Measurements from ENCODE around the gene DNAAF1.

Gene DNAAF1
- total RNA-seq, result 0 reads per million in 3 donors

DNA sequence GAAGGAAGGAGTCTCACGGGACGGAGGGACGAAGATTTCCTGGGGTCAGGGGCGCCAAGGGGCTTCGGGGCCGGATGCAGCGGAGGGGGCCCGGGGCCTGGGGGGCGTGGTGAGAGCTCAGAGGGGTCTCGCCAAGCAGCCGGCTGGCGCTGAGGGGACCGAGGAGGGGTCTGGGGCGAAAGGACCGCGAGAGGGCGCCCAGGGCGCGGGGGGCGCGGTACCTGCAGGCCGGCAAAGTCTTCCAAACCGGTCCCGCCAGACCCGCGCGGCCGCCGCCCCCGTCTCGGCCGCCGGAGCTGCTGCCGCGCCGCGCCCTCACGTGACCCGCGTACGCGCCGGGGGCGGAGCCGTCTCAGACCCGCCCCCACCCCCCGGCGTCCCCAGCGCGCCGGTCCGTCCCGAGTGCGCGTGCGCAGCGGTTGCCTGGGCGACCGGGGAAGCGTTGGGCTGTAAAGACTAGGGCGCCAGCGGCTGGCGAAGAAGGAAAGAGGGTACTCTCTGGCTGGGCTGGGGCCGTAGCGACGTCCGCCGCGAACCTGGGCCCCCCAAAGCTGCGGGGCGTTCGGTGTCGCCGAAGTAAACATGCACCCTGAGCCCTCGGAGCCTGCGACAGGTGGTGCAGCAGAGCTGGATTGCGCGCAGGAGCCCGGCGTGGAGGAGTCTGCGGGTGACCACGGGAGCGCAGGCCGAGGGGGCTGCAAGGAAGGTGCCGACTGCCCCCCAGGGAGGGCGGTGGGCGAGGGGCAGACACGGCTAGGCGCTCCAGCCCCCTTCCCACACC, at the start of gene DNAAF1, which contains the start of gene HSDL1:
Gene DNAAF1, plus strand, starts transcription at position 450 of the 781 bp plus-strand sequence. Its CDS starts 133 bp downstream, at position 583.
Gene HSDL1, minus strand, starts transcription at position 319 of the 781 bp plus-strand sequence. CDS start 13,856 bp downstream, outside the sequence.
- peak within 1 kb of the TSS; percentile 95 for H3K4me3 ChIP-seq (ENCODE audit: insufficient read depth, low read depth, low read length, poor library complexity, severe bottlenecking)
- DNase-seq, result peak; percentile 89 to 94 (median 93)
- H3K4me1 ChIP-seq (ENCODE audit: control insufficient read depth, insufficient read depth, low read length, poor library complexity, severe bottlenecking), result peaks cover 8% of the 10 kb centered on the region
- H3K36me3 ChIP-seq (ENCODE audit: control insufficient read depth, insufficient read depth, low read length), result no peaks in the 10 kb centered on the region
- H3K9me3 ChIP-seq (ENCODE audit: control insufficient read depth, low read length), result no peaks in the 10 kb centered on the region
- peaks cover 5% of the 10 kb centered on the region for H3K27me3 ChIP-seq (replicated peaks; ENCODE audit: control insufficient read depth, insufficient read depth, low read length, poor library complexity, severe bottlenecking)
- H3K27ac ChIP-seq (ENCODE audit: insufficient read depth, low read length, poor library complexity, severe bottlenecking), result peak within 1 kb of the TSS; percentile 74

- no peaks in the 10 kb centered on the region for H3K4me1 ChIP-seq (ENCODE audit: control insufficient read depth, insufficient read depth, low read length, poor library complexity, severe bottlenecking)
- H3K27ac ChIP-seq (ENCODE audit: insufficient read depth, low read length, poor library complexity, severe bottlenecking), result no peak overlapping the region
- peaks cover 77% of the 10 kb centered on the region for H3K36me3 ChIP-seq (ENCODE audit: control insufficient read depth, insufficient read depth, low read length)
- no peaks in the 10 kb centered on the region for H3K27me3 ChIP-seq (replicated peaks; ENCODE audit: control insufficient read depth, insufficient read depth, low read length, poor library complexity, severe bottlenecking)
- DNase-seq, result no peak
- H3K4me3 ChIP-seq (ENCODE audit: insufficient read depth, low read depth, low read length, poor library complexity, severe bottlenecking), result no peak overlapping the region
- H3K9me3 ChIP-seq (ENCODE audit: control insufficient read depth, low read length), result no peaks in the 10 kb centered on the region
Observed at GRCh38 chr16:84095466-84095865, 49.6 kb upstream of the DNAAF1 start.

GRCh38 chr16:84096447-84097005, 48.6 kb upstream of the DNAAF1 start:
- no peak for DNase-seq
- peaks cover 71% of the 10 kb centered on the region for H3K36me3 ChIP-seq (ENCODE audit: control insufficient read depth, insufficient read depth, low read length)
- no peak overlapping the region for H3K27ac ChIP-seq (ENCODE audit: insufficient read depth, low read length, poor library complexity, severe bottlenecking)
- no peaks in the 10 kb centered on the region for H3K27me3 ChIP-seq (replicated peaks; ENCODE audit: control insufficient read depth, insufficient read depth, low read length, poor library complexity, severe bottlenecking)
- H3K4me3 ChIP-seq (ENCODE audit: insufficient read depth, low read depth, low read length, poor library complexity, severe bottlenecking), result no peak overlapping the region
- H3K4me1 ChIP-seq (ENCODE audit: control insufficient read depth, insufficient read depth, low read length, poor library complexity, severe bottlenecking), result no peaks in the 10 kb centered on the region
- no peaks in the 10 kb centered on the region for H3K9me3 ChIP-seq (ENCODE audit: control insufficient read depth, low read length)

DNA sequence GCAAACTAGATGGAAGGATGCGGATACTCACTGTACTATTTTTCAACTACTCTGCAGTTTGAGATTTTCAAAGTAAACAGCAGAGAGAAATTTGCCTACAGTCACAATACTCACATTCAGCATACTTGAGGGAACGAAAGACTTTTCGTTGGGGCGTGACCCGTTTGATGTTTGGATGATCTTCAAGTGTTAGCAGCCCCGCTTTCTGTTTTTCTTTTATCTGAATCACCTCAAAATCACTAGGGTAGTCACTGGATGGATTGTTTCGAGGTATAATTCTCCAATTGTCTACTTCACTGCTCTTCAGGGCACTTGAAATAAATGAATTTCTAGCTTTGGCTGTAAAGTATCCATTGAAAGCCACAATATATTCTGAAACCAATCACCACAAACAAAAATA, 46.2 kb upstream of the DNAAF1 start:
- no peaks in the 10 kb centered on the region for H3K4me1 ChIP-seq (ENCODE audit: control insufficient read depth, insufficient read depth, low read length, poor library complexity, severe bottlenecking)
- H3K27me3 ChIP-seq (replicated peaks; ENCODE audit: control insufficient read depth, insufficient read depth, low read length, poor library complexity, severe bottlenecking), result no peaks in the 10 kb centered on the region
- H3K27ac ChIP-seq (ENCODE audit: insufficient read depth, low read length, poor library complexity, severe bottlenecking), result no peak overlapping the region
- H3K4me3 ChIP-seq (ENCODE audit: insufficient read depth, low read depth, low read length, poor library complexity, severe bottlenecking), result no peak overlapping the region
- H3K36me3 ChIP-seq (ENCODE audit: control insufficient read depth, insufficient read depth, low read length), result peaks cover 49% of the 10 kb centered on the region
- DNase-seq, result no peak
- no peaks in the 10 kb centered on the region for H3K9me3 ChIP-seq (ENCODE audit: control insufficient read depth, low read length)

DNA sequence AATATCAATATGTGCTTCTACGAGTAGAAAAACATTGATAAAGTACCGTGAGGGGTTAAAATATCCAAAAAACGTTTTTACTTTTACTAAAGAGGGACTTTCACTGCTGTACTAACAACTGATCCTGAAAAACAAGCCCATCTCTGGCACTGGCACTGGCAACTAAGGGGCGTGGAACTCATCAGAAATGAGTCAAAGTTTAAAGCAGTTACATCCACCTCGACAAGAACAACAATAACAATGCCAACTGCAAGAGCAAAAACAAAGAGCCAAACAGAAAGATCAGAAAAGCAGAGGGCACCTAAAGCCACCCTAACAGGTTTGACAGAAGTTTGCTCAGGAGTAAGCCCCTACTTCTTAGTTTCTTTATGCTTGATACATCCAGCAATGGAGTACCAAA, 41.4 kb upstream of the DNAAF1 start:
- Histone ChIP-seq H3K27me3 (replicated peaks; ENCODE audit: control insufficient read depth, insufficient read depth, low read length, poor library complexity, severe bottlenecking) (no peaks in the 10 kb centered on the region), H3K27ac (ENCODE audit: insufficient read depth, low read length, poor library complexity, severe bottlenecking) (no peak overlapping the region), H3K36me3 (ENCODE audit: control insufficient read depth, insufficient read depth, low read length) (peaks cover 16% of the 10 kb centered on the region), H3K4me3 (ENCODE audit: insufficient read depth, low read depth, low read length, poor library complexity, severe bottlenecking) (no peak overlapping the region), H3K4me1 (ENCODE audit: control insufficient read depth, insufficient read depth, low read length, poor library complexity, severe bottlenecking) (no peaks in the 10 kb centered on the region), H3K9me3 (ENCODE audit: control insufficient read depth, low read length) (no peaks in the 10 kb centered on the region)
- DNase-seq, result no peak

GRCh38 chr16:84104231-84104630, 40.9 kb upstream of the DNAAF1 start:
- DNase-seq, result no peak
- no peaks in the 10 kb centered on the region for H3K9me3 ChIP-seq (ENCODE audit: control insufficient read depth, low read length)

GRCh38 chr16:84105301-84105815, 39.8 kb upstream of the DNAAF1 start:
- Histone ChIP-seq H3K36me3 (ENCODE audit: control insufficient read depth, insufficient read depth, low read length) (peaks cover 8% of the 10 kb centered on the region), H3K4me1 (ENCODE audit: control insufficient read depth, insufficient read depth, low read length, poor library complexity, severe bottlenecking) (no peaks in the 10 kb centered on the region), H3K4me3 (ENCODE audit: insufficient read depth, low read depth, low read length, poor library complexity, severe bottlenecking) (no peak overlapping the region)

More at GRCh38 chr16:84104231-84104630, 40.9 kb upstream of the DNAAF1 start:
- no peak overlapping the region for H3K4me3 ChIP-seq (ENCODE audit: insufficient read depth, low read depth, low read length, poor library complexity, severe bottlenecking)
- H3K27me3 ChIP-seq (replicated peaks; ENCODE audit: control insufficient read depth, insufficient read depth, low read length, poor library complexity, severe bottlenecking), result no peaks in the 10 kb centered on the region
- H3K4me1 ChIP-seq (ENCODE audit: control insufficient read depth, insufficient read depth, low read length, poor library complexity, severe bottlenecking), result no peaks in the 10 kb centered on the region
- H3K36me3 ChIP-seq (ENCODE audit: control insufficient read depth, insufficient read depth, low read length), result peaks cover 11% of the 10 kb centered on the region
- no peak overlapping the region for H3K27ac ChIP-seq (ENCODE audit: insufficient read depth, low read length, poor library complexity, severe bottlenecking)

DNA sequence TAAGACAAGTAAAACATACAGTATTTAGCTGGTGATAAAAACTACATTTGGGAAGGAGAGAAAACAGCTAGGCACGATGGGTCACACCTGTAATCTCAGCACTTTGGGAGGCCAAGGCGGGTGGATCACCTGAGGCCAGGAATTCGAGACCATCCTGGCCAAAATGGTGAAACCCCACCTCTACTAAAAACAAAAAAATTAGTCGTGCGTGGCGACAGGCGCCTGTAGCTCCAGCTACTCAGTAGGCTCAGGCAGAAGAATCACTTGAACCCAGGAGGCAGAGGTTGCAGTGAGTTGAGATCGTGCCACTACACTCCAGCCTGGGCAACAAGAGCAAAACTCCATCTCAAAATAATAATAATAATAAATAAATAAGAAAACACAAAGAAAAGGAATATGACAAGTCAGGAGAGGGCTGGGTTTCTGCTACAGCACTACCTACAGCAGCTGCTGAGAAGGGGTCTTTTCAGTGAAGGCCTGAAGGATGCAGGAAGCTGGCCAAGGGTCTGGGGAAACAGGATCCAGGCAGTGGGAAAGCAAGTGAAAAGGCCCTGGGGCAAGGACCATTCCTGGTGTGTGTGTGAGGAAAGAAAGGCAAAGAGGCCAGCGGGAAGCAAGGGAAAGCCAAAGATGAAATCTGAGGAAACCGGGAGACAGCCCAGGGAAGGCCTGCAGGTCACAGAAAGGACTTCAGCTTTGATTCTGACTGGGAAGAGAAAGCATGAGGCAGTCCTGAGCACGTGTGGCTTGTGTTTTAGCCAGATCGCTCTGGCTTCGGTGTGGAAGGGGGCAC, 39.0 kb upstream of the DNAAF1 start:
- no peak overlapping the region for H3K27ac ChIP-seq (ENCODE audit: insufficient read depth, low read length, poor library complexity, severe bottlenecking)

More at GRCh38 chr16:84105301-84105815, 39.8 kb upstream of the DNAAF1 start:
- Histone ChIP-seq H3K27ac (ENCODE audit: insufficient read depth, low read length, poor library complexity, severe bottlenecking) (no peak overlapping the region), H3K9me3 (ENCODE audit: control insufficient read depth, low read length) (no peaks in the 10 kb centered on the region), H3K27me3 (replicated peaks; ENCODE audit: control insufficient read depth, insufficient read depth, low read length, poor library complexity, severe bottlenecking) (no peaks in the 10 kb centered on the region)
- DNase-seq, result no peak

GRCh38 chr16:84107921-84108320, 37.2 kb upstream of the DNAAF1 start:
- no peaks in the 10 kb centered on the region for H3K9me3 ChIP-seq (ENCODE audit: control insufficient read depth, low read length)
- no peak overlapping the region for H3K4me3 ChIP-seq (ENCODE audit: insufficient read depth, low read depth, low read length, poor library complexity, severe bottlenecking)
- no peak overlapping the region for H3K27ac ChIP-seq (ENCODE audit: insufficient read depth, low read length, poor library complexity, severe bottlenecking)
- H3K27me3 ChIP-seq (replicated peaks; ENCODE audit: control insufficient read depth, insufficient read depth, low read length, poor library complexity, severe bottlenecking), result no peaks in the 10 kb centered on the region
- no peak for DNase-seq
- no peaks in the 10 kb centered on the region for H3K4me1 ChIP-seq (ENCODE audit: control insufficient read depth, insufficient read depth, low read length, poor library complexity, severe bottlenecking)
- H3K36me3 ChIP-seq (ENCODE audit: control insufficient read depth, insufficient read depth, low read length), result peaks cover 8% of the 10 kb centered on the region

More for the DNA sequence above, 39.0 kb upstream of the DNAAF1 start:
- Histone ChIP-seq H3K4me3 (ENCODE audit: insufficient read depth, low read depth, low read length, poor library complexity, severe bottlenecking) (no peak overlapping the region), H3K27me3 (replicated peaks; ENCODE audit: control insufficient read depth, insufficient read depth, low read length, poor library complexity, severe bottlenecking) (no peaks in the 10 kb centered on the region), H3K36me3 (ENCODE audit: control insufficient read depth, insufficient read depth, low read length) (peaks cover 13% of the 10 kb centered on the region), H3K9me3 (ENCODE audit: control insufficient read depth, low read length) (no peaks in the 10 kb centered on the region), H3K4me1 (ENCODE audit: control insufficient read depth, insufficient read depth, low read length, poor library complexity, severe bottlenecking) (no peaks in the 10 kb centered on the region)
- DNase-seq, result no peak
